Cardiac muscle cell (in vitro differentiated cells and primary cell): ENCODE data around the gene SCUBE1. TPM values are rescaled to one million over a fixed set of nuclear protein-coding genes. Genes with fewer than 3 reads are reported as not detected.
A peak's percentile ranks its signal among the peaks of the same experiment; 100 is the strongest.

Experiments
- DNase-seq, 2 donors: peaks; one replicate each; pipeline versions ENCODE4 v3.0.0 to v3.0.0-alpha.2; 2010 to 2017; ENCODE audit warnings: low read depth in 1 of 2, low spot score in 1 of 2
- H3K27ac ChIP-seq: fragments of 200-600 bp; sonication (generic); 2 replicates; pipeline ENCODE4 v1.5.1; 2016
- H3K27me3 ChIP-seq: fragments of 200-600 bp; sonication (generic); 2 replicates; pipeline ENCODE4 v1.6.0; 2016; ENCODE audit warnings: control low read depth
- H3K36me3 ChIP-seq: fragments of 200-600 bp; sonication (generic); 2 replicates; pipeline ENCODE4 v1.5.1; 2016; ENCODE audit warnings: control low read depth
- H3K4me1 ChIP-seq: fragments of 200-600 bp; sonication (generic); 2 replicates; pipeline ENCODE4 v1.8.1; 2017; ENCODE audit warnings: low read depth, mild to moderate bottlenecking, mixed run types
- H3K4me3 ChIP-seq: fragments of 200-600 bp; sonication (generic); 2 replicates; pipeline ENCODE4 v1.5.1; 2016; ENCODE audit warnings: mild to moderate bottlenecking
- H3K9me3 ChIP-seq: fragments of 200-600 bp; sonication (generic); 2 replicates; pipeline ENCODE4 v1.5.1; 2017; ENCODE audit warnings: low read depth, mild to moderate bottlenecking, control low read depth
- polyA plus RNA-seq: library from polyadenylated mRNA; unstranded; fragments of >200 nt; fragmentation: Nextera tagmentation; extraction: Ambion mirVana; gene quantifications from 2 replicates; pipeline ENCODE4 v1.2.1, GENCODE V29; 2016
- total RNA-seq: library from RNA; depleted of rRNA; stranded (reverse); fragments of >200 nt; gene quantifications from 2 replicates; pipeline ENCODE4 v1.2.3, GENCODE V29; 2016
- TF ChIP-seq, protein P1 (sequence below): IDR thresholded peaks from 2 replicates; pipeline ENCODE4 v1.5.1; 2012; ENCODE audit warnings: low read depth, mild to moderate bottlenecking, low read length

The SCUBE1 gene
- total and polyA plus RNA-seq, 2 experiments from 2014 or later: 2.1 to 6.9 TPM

- Histone ChIP-seq H3K4me1 (peaks cover 23% of the 10 kb centered on the region), H3K27me3 (no peaks in the 10 kb centered on the region), H3K9me3 (no peaks in the 10 kb centered on the region), H3K4me3 (no peak overlapping the region), H3K36me3 (no peaks in the 10 kb centered on the region), H3K27ac (peak overlapping the region; percentile 65)
- DNase-seq: peak in 1 of 2 donors; percentile 61
- TF ChIP-seq, protein P1, sequence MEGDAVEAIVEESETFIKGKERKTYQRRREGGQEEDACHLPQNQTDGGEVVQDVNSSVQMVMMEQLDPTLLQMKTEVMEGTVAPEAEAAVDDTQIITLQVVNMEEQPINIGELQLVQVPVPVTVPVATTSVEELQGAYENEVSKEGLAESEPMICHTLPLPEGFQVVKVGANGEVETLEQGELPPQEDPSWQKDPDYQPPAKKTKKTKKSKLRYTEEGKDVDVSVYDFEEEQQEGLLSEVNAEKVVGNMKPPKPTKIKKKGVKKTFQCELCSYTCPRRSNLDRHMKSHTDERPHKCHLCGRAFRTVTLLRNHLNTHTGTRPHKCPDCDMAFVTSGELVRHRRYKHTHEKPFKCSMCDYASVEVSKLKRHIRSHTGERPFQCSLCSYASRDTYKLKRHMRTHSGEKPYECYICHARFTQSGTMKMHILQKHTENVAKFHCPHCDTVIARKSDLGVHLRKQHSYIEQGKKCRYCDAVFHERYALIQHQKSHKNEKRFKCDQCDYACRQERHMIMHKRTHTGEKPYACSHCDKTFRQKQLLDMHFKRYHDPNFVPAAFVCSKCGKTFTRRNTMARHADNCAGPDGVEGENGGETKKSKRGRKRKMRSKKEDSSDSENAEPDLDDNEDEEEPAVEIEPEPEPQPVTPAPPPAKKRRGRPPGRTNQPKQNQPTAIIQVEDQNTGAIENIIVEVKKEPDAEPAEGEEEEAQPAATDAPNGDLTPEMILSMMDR: no peak
These were observed 25.9 kb downstream of the SCUBE1 start for GRCh38 chr22:43317239-43317638.

DNA sequence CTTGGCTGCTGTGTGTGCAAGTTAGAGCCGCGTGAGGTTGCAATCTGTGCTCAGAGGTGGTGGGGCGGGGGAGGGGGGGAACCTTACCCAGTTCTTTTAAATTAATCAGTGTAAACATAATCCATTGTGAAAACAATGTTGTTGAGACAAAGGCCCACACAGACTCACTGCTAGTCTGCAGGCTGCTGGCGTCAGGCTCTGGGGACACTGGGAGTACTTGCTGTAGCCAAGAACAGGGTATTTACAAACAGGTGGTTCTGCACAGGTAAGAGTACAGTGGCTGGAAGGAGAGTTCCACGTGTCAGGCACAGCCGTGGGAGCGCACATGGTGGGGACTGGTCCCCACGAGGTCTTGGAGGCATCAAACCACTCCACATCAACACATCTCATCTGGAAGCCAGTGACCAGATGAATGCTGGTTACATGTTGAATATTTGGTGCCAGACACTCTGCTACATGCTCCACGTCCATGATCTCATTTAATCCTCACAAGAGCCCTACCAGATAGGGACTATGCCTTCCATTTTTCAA, 27.4 kb downstream of the SCUBE1 start:
- Histone ChIP-seq H3K27me3 (no peaks in the 10 kb centered on the region), H3K4me3 (no peak overlapping the region), H3K36me3 (no peaks in the 10 kb centered on the region), H3K9me3 (no peaks in the 10 kb centered on the region), H3K4me1 (peaks cover 23% of the 10 kb centered on the region), H3K27ac (no peak overlapping the region)
- TF ChIP-seq, protein P1: no peak
- no peak for DNase-seq

- no peak overlapping the region for H3K4me3 ChIP-seq
- TF ChIP-seq, protein P1: no peak
- peak overlapping the region; percentile 65 for H3K27ac ChIP-seq
- no peaks in the 10 kb centered on the region for H3K27me3 ChIP-seq
- H3K9me3 ChIP-seq: no peaks in the 10 kb centered on the region
- peaks cover 32% of the 10 kb centered on the region for H3K4me1 ChIP-seq
- H3K36me3 ChIP-seq: no peaks in the 10 kb centered on the region
- no peak for DNase-seq
These were observed 28.6 kb downstream of the SCUBE1 start for GRCh38 chr22:43314611-43315010.

DNA sequence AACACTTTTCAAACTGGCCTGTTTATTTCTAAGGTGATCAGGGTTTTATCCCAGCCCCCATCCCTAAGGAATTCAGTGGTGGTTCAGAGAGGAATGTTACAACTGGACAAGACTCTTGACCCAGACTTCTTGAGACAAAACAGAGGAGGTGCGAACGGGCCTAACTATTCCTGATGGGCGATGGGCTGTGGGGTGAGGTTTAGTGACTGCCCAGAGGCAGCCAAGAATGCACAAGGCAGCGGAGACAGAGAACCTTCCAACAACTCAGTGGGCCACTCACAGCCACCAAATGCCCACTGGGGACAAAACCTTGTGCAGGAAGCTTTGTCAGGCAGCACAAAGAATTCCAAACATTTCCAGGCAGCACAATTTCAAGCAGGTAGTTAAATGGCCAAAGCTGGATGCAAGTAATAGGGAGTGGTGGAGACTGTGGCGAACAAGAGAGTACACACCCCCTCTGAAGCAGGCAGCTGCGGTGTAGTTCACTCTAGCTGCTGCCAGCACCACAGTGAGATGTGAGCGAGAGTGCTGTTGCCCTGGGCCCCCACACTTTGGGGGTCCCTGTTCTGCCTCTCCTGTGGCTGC, 29.2 kb downstream of the SCUBE1 start:
- Histone ChIP-seq H3K4me3 (no peak overlapping the region), H3K4me1 (peaks cover 38% of the 10 kb centered on the region), H3K27ac (peak overlapping the region; percentile 65), H3K9me3 (no peaks in the 10 kb centered on the region), H3K27me3 (no peaks in the 10 kb centered on the region), H3K36me3 (no peaks in the 10 kb centered on the region)
- peak in 1 of 2 donors; percentile 73 for DNase-seq
- TF ChIP-seq, protein P1: no peak

GRCh38 chr22:43313244-43313889, 29.8 kb downstream of the SCUBE1 start:
- H3K27ac ChIP-seq: peak overlapping the region; percentile 65
- peaks cover 44% of the 10 kb centered on the region for H3K4me1 ChIP-seq
- H3K36me3 ChIP-seq: no peaks in the 10 kb centered on the region
- H3K9me3 ChIP-seq: no peaks in the 10 kb centered on the region
- no peak overlapping the region for H3K4me3 ChIP-seq
- TF ChIP-seq, protein P1: no peak
- H3K27me3 ChIP-seq: no peaks in the 10 kb centered on the region
- DNase-seq: peak in 1 of 2 donors; percentile 21
